ENCODE results near the gene CSNK1D.

DNA sequence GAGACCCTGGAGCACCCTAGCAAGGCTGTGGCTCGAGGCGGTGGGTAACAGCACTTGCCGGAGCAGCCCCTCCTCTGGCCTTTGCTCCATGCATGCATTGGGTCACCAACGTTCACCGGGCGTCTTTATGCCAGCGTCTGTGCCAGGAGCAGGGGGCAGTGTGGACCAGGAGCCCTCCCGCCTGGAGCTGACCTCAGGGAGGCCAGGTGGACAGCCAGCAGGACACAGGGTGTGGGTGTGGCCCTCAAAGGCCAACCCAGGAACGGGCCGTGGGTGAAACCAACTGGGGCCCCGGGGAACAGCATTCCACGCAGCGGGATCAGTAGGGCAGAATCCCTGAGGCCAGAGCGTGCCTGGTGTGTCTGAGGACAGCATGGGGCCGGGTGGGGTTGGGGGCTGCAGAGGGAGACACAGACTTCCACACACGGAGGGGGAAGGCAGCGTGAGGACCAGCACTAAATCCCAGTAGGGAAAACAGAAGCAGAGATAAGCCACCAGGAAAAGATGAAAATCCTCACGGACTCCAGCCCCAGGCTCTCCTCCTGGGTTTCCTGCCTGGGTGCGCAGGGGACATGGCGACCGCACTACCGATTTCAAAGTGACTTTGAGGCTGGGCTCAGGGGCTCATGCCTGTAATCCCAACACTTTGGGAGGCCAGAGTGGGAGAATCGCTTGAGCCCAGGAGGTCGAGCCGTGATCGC lies 46.8 kb upstream of the CSNK1D start:
- TF ChIP-seq, protein P1, sequence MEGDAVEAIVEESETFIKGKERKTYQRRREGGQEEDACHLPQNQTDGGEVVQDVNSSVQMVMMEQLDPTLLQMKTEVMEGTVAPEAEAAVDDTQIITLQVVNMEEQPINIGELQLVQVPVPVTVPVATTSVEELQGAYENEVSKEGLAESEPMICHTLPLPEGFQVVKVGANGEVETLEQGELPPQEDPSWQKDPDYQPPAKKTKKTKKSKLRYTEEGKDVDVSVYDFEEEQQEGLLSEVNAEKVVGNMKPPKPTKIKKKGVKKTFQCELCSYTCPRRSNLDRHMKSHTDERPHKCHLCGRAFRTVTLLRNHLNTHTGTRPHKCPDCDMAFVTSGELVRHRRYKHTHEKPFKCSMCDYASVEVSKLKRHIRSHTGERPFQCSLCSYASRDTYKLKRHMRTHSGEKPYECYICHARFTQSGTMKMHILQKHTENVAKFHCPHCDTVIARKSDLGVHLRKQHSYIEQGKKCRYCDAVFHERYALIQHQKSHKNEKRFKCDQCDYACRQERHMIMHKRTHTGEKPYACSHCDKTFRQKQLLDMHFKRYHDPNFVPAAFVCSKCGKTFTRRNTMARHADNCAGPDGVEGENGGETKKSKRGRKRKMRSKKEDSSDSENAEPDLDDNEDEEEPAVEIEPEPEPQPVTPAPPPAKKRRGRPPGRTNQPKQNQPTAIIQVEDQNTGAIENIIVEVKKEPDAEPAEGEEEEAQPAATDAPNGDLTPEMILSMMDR (IDR thresholded peaks at IDR 0.05) = no peak
- no peak for TF ChIP-seq POLR2A (IDR thresholded peaks at IDR 0.05)
